Left lung (tissue), 10 donors: ENCODE results near the gene KLF13. TPM values are rescaled to one million over a fixed set of nuclear protein-coding genes. Genes with fewer than 3 reads are reported as not detected.

Source experiments
- ATAC-seq: fragments of 200-7000 bp; cut with Tn5 transposase; one replicate; pipeline ENCODE4 v1.9.1; 2020; ENCODE audit warnings: moderate library complexity
- DNase-seq, 4 donors: peaks; one replicate each; pipeline ENCODE4 v3.0.0-alpha.2; 2013 to 2020
- H3K27ac ChIP-seq, 2 donors: fragments of 200-600 bp; sonication (generic) in 1 of 2; one replicate each; pipeline versions ENCODE4 v1.5.0 to v1.8.0; 2020 to 2021
- H3K27me3 ChIP-seq, 2 donors: fragments of 200-600 bp; sonication (generic) in 1 of 2; one replicate each; pipeline versions ENCODE4 v1.5.0 to v1.8.0; 2020 to 2021
- H3K36me3 ChIP-seq, 2 donors: fragments of 200-600 bp; sonication (generic) in 1 of 2; one replicate each; pipeline versions ENCODE4 v1.5.0 to v1.8.0; 2020 to 2021
- H3K4me1 ChIP-seq, 2 donors: fragments of 200-600 bp; one replicate each; pipeline ENCODE4 v1.8.0; 2021
- H3K4me3 ChIP-seq, 2 donors: fragments of 200-600 bp; sonication (generic) in 1 of 2; one replicate each; pipeline versions ENCODE4 v1.5.0 to v1.8.0; 2020 to 2021; ENCODE audit warnings: mild to moderate bottlenecking in 1 of 2
- H3K9me3 ChIP-seq, 2 donors: fragments of 200-600 bp; sonication (generic) in 1 of 2; one replicate each; pipeline versions ENCODE4 v1.5.0 to v1.8.0; 2020 to 2021
- intact Hi-C, 2 donors: fragments of 100-400 bp; cut with DNase I; formaldehyde crosslinking; loops; one replicate each; pipeline versions ENCODE4 v1.11.2 to v1.14.2; 2022
- polyA plus RNA-seq, 6 donors: library from polyadenylated mRNA; unstranded; fragments of 120-200 nt; gene quantifications; one replicate each; pipeline ENCODE4 v1.2.1, GENCODE V29; 2013; ENCODE audit not compliant: insufficient read length in 6 of 6
- total RNA-seq, 2 donors: library from RNA; stranded (reverse); fragmentation: NEBNext Ultra II Directional; extraction: Animal tissue kit (Norgen Biotek cat#: 25700); gene quantifications; one replicate each; pipeline ENCODE4 v1.2.1, GENCODE V29; 2021
- TF ChIP-seq, protein P1 (sequence below), 2 donors: fragments of 200-600 bp; sonication (generic) in 1 of 2; IDR thresholded peaks; one replicate each; pipeline versions ENCODE4 v1.5.0 to v1.8.0; 2021; ENCODE audit warnings: antibody characterized with exemption in 2 of 2
- donor health status: DM: no; HTN: yes; CAD: no.
- donor health status: DM: no; HTN: no; CAD: no.

KLF13 gene
- total and polyA plus RNA-seq, 8 donors, result 44.7 to 116 (median 61.4) TPM

DNA sequence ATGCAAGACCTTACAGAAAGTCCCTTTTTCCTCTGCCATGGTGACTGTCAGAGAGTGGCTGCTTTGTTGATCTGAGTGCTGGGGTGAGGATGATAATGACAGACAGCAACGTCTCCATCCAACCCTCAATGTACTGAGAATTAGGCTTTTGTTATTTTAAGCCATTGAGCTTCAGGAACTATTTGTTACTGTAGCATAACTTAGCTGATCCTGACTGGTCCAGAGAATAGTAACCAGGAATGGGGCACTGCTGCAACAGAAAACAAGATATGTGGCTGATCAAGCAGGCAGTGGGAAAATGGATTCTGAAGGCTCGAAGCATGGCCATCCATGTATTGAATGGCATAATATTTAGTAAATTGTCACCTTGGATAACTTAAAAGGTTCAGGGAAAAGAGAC lies 5.2 kb upstream of the KLF13 start:
- ATAC-seq (no peak), DNase-seq (no peak)
- TF ChIP-seq, protein P1, sequence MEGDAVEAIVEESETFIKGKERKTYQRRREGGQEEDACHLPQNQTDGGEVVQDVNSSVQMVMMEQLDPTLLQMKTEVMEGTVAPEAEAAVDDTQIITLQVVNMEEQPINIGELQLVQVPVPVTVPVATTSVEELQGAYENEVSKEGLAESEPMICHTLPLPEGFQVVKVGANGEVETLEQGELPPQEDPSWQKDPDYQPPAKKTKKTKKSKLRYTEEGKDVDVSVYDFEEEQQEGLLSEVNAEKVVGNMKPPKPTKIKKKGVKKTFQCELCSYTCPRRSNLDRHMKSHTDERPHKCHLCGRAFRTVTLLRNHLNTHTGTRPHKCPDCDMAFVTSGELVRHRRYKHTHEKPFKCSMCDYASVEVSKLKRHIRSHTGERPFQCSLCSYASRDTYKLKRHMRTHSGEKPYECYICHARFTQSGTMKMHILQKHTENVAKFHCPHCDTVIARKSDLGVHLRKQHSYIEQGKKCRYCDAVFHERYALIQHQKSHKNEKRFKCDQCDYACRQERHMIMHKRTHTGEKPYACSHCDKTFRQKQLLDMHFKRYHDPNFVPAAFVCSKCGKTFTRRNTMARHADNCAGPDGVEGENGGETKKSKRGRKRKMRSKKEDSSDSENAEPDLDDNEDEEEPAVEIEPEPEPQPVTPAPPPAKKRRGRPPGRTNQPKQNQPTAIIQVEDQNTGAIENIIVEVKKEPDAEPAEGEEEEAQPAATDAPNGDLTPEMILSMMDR (IDR thresholded peaks at IDR 0.05), result no peak
- intact Hi-C loops, result no loop called here
- Histone ChIP-seq H3K4me3 (no peak overlapping the region), H3K27ac (no peak overlapping the region), H3K9me3 (peaks cover 0 to 2% of the 10 kb centered on the region in 2 donors), H3K4me1 (peaks cover 5 to 38% of the 10 kb centered on the region in 2 donors), H3K36me3 (no peaks in the 10 kb centered on the region), H3K27me3 (no peaks in the 10 kb centered on the region)

DNA sequence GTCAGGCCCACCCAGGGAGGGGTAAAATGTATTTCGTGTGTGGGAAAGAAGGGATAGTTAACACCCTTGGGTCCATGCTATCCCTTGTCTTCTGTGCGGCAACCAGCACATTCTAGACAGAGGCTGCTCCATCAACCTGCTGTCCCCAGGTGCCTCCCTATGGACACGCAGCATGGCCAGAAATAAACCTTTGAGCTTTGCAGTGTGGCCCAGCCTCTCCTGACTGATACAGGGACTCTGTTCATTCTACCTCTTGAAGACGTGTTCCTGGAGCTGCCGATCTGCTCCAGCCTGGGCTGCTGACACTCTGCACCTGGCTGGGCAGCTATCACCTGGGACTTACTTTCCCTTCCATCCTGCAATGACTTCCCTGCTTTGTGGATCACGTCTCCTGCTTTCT lies 4.1 kb upstream of the KLF13 start:
- DNase-seq (no peak), ATAC-seq (no peak)
- Histone ChIP-seq H3K4me3 (no peak overlapping the region), H3K36me3 (no peaks in the 10 kb centered on the region), H3K4me1 (peaks cover 5 to 38% of the 10 kb centered on the region in 2 donors), H3K27me3 (no peaks in the 10 kb centered on the region), H3K27ac (no peak overlapping the region), H3K9me3 (peaks cover 0 to 2% of the 10 kb centered on the region in 2 donors)
- TF ChIP-seq, protein P1 (IDR thresholded peaks at IDR 0.05), result no peak
- intact Hi-C loops, result no loop called here

DNA sequence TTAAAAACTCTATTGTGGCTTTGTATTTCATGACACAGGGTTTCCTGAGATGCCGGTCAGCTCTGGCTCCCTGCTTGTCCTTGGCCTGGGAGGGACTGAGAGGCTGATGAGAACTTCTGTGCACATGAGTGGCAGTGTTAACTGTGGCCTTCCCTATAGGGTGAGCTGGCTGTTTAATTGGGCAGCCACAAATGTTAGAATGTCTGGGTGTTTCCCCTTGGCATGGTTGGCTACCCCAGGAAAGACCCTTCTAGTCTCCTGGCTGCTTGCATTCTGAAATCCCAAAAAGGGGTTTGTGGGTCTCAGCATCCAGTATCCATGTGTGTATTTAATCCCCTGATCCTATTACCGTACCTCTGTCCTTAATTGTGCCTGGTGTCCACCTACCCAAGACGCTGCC lies 3.0 kb upstream of the KLF13 start:
- no peaks in the 10 kb centered on the region for H3K36me3 ChIP-seq
- H3K9me3 ChIP-seq, result peaks cover 0 to 2% of the 10 kb centered on the region in 2 donors
- H3K27ac ChIP-seq, result peak overlapping the region in 1 of 2 donors; percentile 100
- H3K27me3 ChIP-seq, result no peaks in the 10 kb centered on the region
- peaks cover 5 to 41% of the 10 kb centered on the region in 2 donors for H3K4me1 ChIP-seq
- intact Hi-C loops, result no loop called here
- ATAC-seq, result no peak
- DNase-seq, result no peak
- TF ChIP-seq, protein P1 (IDR thresholded peaks at IDR 0.05), result no peak
- no peak overlapping the region for H3K4me3 ChIP-seq

DNA sequence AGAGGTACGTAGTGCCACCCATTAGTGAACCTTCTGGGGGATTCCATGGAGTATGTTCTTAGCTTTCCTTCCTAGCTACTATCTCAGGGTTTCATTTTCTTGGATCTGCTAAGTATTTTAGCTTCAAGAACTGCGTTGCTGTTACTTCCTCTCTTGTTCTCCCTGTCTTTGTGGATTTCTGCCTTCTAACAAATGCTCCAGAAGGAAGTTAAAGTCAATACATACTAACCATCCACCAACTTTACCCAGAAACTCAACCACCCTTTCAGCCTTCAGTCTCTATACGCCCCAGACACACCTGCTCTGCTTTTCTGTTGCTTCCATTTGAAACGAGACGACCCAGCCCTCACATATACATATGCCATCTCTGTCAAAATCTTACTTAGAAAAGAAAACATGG lies 2.4 kb upstream of the KLF13 start:
- Histone ChIP-seq H3K27me3 (no peaks in the 10 kb centered on the region), H3K9me3 (peaks cover 0 to 2% of the 10 kb centered on the region in 2 donors), H3K4me1 (peaks cover 5 to 45% of the 10 kb centered on the region in 2 donors), H3K27ac (peak overlapping the region in 1 of 2 donors; percentile 100), H3K36me3 (no peaks in the 10 kb centered on the region), H3K4me3 (no peak overlapping the region)
- DNase-seq (no peak), ATAC-seq (no peak)
- TF ChIP-seq, protein P1 (IDR thresholded peaks at IDR 0.05), result no peak
- intact Hi-C loops, result no loop called here

DNA sequence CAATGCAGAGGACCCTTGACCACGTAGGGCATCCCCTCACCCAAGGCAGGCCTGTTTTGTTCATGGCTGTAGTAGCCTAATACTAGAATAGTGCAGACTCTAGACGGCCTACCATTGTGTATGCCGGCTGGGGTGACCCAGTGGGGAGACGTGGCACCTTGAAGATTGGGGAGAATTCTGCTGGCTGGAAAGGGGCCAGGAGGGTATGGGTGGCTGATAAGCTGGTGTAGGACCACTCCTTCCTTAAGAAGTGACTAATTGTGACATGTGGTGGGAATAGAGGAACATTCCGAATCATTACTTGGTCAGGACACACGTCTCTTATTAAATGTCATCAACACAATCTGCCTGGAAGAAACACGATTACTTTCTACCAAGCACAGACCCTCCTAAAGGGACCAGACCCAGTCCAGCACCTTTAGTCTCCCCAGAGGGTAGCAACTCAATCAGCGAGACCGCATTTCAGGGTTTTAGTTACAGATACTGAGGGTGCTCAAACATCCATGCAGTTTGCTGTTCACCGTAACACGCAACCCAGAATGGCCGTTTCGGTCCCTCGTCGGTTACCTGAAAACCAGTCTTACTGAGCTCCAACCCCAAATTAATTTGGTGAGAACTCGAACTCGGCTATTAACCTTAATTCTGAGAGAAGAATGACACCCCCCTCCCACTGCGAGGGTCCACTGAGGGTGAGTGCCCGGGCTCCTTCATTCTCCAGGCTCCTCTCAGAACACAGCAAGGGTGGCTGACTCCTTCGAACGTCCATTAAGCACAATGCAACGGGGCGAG lies 1.6 kb upstream of the KLF13 start:
- DNase-seq (no peak), ATAC-seq (no peak)
- Histone ChIP-seq H3K9me3 (peaks cover 0 to 2% of the 10 kb centered on the region in 2 donors), H3K27ac (peak overlapping the region; percentile 99 to 100), H3K4me1 (peaks cover 13 to 45% of the 10 kb centered on the region in 2 donors), H3K27me3 (no peaks in the 10 kb centered on the region), H3K36me3 (no peaks in the 10 kb centered on the region), H3K4me3 (peak overlapping the region; percentile 91 to 97)
- intact Hi-C loops, result loop anchor here in 1 of 2 donors (5.0 kb wide), 1 partner anchor 113 kb away; no protein-coding TSS in a partner anchor
- TF ChIP-seq, protein P1 (IDR thresholded peaks at IDR 0.05), result no peak
